Measurements from ENCODE around the gene SLC38A3.
"Not testable (repeated sequence)": the region's sequence is repeated elsewhere in the genome, so short reads cannot be mapped to it uniquely, and the experiment has no call there.

SLC38A3 gene

DNA sequence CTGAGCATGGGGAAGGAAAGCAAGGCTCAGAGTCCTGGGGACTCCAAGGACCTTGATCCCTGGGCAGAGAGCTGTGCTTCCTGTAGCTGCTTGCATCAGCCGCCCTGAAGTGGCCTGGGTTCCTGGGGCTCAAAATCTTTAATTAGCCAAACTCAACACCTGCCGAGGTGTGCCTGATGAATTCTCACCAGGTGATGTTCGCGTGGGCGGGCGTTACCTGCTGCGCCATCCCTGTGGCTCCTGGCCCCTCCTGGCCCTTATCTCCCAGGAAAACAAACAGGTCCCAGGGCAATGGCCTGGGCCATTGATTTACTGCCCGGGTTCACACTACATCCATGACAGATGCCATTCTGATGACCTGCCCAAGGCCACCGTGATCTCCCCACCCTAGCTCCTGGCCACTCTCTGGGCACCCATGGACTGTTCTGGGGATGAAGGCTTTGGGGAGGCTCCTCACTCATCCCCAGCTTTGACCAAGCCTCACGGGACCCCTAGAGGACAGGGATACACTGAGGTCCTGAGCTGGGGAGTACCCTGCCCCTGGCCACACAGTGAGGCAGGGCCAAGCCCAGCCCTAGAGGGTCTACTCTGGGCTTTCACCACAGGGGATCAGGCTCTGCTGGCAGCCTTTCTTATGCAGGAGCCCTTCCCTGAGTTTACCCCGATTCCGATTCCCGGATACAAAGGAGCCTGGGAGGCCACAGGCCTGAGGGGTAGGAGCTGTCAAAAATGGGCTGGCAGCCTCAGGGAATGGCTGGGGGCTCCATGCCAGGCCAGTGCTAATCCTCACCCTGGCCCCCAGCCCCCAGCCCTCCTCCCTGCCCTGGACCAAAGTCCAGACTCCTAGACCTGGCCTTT lies 5.7 kb downstream of the SLC38A3 start:
- no peak for DNase-seq (ENCODE audit: low read depth in 2 of 2)

- not testable (repeated sequence) for DNase-seq (ENCODE audit: low read depth in 2 of 2)
Observed at GRCh38 chr3:50211368-50211717, 6.3 kb downstream of the SLC38A3 start.

DNA sequence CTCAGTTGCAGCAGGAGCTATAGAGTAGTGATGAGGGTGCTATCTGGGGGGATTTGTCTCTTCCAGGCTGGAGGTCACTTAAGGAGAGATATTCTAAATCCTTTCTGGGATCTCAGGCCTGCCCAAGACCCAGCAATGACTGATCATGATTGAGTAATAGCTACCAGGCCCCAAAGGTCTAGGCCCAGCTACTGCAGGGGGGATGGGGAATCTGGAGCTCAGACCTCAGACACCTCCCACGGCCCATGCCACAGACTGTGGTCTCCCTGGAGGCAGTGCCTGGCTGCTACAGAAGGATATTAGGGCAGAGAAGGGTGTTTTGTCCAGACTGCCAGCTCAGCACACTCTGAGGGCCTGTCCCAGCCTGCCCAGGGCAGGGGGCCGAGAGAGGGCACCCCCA lies 6.9 kb downstream of the SLC38A3 start:
- no peak for DNase-seq (ENCODE audit: low read depth in 2 of 2)

GRCh38 chr3:50212502-50212901 lies 7.4 kb downstream of the SLC38A3 start:
- DNase-seq (ENCODE audit: low read depth in 2 of 2) = no peak

DNA sequence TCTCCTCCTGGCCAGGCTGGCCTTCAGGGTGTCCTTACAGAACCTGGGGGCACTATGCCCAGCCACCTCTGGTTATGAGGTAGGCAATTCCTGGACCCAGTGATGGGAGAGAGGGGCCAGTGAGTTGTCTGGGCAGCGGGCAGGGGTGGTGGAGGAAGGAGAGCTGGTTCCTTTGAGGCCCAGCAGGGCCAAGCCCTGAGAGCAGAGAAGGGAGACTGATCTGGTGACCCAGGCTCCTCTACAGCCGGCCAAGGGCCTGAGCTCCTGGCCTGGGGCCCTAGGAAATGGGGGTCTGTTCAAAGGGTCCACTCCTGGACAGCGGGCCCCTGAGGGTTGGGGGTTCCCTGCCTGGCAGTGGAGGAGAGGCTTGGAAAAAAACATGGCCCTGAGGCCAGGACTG lies 7.9 kb downstream of the SLC38A3 start:
- DNase-seq (ENCODE audit: low read depth in 2 of 2) = no peak

DNA sequence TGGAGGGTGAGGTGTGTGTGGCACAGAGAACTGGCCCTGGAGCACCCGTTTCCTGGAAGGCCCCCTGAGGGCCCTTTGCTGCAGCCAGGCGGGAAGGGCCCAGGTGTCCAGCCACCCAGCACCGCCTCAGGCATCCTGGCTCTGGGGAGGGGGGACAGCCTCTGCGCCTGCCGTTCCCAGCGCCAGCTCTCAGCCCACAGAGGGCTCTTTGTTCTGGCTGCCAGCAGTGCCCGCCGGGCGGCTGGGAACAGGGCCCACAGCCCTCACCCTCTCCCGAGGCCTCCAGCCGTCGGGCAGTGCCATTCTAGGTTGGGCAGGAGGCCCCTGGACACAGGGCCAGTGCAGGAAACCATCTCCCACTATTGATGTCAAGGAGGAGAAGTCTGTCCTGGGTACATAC lies 8.3 kb downstream of the SLC38A3 start:
- no peak for DNase-seq (ENCODE audit: low read depth in 2 of 2)

DNA sequence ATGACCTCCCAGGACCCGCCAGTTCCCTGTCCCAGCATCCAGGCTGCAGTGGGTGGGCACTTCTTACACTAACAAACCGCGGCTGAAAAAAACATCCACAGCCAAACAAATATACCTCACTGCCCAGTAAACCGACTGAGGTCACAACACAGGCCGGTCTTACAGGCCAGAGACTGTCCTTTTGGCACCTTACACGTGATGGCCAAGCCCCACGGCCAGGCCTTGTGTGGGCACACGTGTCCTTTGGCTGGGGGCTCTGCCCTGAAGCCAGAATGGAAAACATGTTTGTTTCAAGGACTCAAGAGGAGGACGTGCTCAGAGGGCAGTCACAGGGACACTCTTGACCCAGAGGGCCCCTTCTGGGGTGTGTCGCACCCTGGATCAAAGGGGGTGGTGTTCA lies 9.8 kb downstream of the SLC38A3 start:
- DNase-seq (ENCODE audit: low read depth in 2 of 2) = no peak

DNA sequence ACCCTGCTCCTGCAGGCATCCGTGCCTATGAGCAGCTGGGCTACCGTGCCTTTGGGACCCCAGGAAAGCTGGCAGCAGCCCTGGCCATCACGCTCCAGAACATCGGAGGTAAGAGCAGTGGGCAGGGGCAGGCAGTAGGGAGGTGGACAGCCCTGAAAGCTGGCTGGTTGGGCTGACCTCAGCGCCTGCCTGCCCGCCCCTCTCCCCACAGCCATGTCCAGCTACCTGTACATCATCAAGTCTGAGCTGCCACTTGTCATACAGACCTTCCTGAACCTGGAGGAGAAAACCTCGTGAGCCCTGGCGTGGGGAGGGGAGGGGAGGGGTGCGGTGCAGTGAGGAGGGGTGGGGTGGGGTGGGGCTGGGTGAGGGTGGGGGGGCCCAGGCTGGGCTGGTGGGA lies 10.5 kb downstream of the SLC38A3 start:
- DNase-seq (ENCODE audit: low read depth in 2 of 2) = no peak

DNA sequence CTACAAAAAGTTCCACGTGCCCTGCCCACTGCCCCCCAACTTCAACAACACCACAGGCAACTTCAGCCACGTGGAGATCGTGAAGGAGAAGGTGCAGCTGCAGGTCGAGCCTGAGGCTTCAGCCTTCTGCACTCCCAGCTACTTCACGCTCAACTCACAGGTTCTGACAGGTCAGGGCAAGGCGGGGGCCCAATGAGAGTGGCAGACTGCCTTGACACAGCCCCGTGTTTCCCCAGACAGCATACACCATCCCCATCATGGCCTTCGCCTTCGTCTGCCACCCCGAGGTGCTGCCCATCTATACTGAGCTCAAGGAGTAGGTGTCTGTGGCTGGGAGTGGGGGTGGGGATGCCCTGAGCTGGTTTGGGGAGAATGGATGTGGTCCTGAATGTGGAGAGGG lies 12.6 kb downstream of the SLC38A3 start:
- DNase-seq (ENCODE audit: low read depth in 2 of 2) = no peak

GRCh38 chr3:50218448-50218847 lies 13.4 kb downstream of the SLC38A3 start:
- DNase-seq (ENCODE audit: low read depth in 2 of 2) = no peak

- DNase-seq (ENCODE audit: low read depth in 2 of 2) = no peak
Observed at GRCh38 chr3:50219285-50219684, 14.2 kb downstream of the SLC38A3 start.

DNA sequence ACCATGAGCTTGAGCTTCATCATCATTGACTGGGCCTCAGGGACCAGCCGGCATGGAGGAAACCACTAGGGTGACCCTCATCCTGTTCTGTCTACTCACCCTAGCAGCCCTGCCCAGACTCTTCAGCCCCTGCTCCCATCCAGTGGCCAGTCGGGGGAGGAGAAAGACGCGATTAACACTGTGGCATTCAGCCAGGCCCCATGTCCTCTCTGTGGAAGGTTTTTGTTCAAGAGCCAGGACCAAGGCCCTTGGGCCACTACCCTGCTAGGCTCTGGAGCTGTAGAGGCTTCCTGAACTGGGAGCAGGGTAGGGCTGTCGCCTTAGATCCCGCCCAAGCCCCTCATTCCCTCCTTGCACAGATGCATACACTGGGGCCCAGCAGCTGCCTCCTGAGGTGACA lies 15.0 kb downstream of the SLC38A3 start:
- no peak for DNase-seq (ENCODE audit: low read depth in 2 of 2)

GRCh38 chr3:50221051-50221410 lies 16.0 kb downstream of the SLC38A3 start:
- no peak for DNase-seq (ENCODE audit: low read depth in 2 of 2)

GRCh38 chr3:50221411-50222168 lies 16.5 kb downstream of the SLC38A3 start:
- no peak for DNase-seq (ENCODE audit: low read depth in 2 of 2)

DNA sequence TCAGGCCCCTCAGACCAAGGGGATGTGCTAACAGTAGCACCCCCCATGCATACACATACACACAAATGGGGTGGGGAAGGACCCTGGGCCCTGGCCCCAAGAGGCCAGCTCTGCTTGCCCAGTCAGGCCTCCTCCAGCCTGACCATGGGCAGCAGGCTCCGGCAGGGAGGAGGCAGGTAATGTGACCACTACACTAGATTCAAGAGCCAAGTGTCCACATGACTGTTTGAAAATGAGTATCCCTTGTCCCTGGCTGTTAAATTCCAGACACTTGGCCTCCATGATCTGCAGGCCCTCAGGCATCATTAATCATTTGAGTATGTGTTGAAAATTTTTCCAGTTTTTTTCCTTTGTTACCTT lies 17.1 kb downstream of the SLC38A3 start:
- no peak for DNase-seq (ENCODE audit: low read depth in 2 of 2)

GRCh38 chr3:50224639-50225038 lies 19.6 kb downstream of the SLC38A3 start:
- no peak for DNase-seq (ENCODE audit: low read depth in 2 of 2)

- DNase-seq (ENCODE audit: low read depth in 2 of 2) = no peak
Observed at GRCh38 chr3:50226888-50227389, 21.9 kb downstream of the SLC38A3 start.

- peak; percentile 73 to 81 for DNase-seq (ENCODE audit: low read depth in 2 of 2)
Observed at GRCh38 chr3:50227390-50228183, 22.5 kb downstream of the SLC38A3 start.

DNA sequence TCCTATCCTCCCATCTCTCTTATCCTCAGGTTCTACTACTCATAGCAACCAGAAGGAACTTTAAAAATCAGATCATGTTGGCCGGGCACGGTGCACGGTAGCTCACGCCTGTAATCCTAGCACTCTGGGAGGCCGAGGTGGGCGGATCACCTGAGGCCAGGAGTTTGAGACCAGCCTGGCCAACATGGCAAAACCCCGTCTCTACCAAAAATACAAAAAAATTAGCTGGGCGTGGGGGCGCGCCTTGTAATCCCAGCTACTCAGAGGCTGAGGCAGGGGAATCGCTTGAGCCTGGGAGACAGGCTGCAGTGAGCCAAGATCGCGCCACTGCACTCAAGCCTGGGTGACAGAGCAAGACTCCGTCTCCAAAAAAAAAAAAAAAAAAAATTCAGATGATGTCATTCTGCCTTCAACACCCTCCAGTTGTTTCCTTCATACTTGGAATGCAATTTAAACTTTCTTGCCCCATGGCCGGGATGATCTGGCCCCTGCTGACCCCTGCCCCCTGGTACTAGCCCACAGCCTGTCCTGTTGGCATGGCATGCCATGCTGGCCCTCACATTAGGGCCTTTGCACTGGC lies 23.2 kb downstream of the SLC38A3 start:
- not testable (repeated sequence) for DNase-seq (ENCODE audit: low read depth in 2 of 2)

DNA sequence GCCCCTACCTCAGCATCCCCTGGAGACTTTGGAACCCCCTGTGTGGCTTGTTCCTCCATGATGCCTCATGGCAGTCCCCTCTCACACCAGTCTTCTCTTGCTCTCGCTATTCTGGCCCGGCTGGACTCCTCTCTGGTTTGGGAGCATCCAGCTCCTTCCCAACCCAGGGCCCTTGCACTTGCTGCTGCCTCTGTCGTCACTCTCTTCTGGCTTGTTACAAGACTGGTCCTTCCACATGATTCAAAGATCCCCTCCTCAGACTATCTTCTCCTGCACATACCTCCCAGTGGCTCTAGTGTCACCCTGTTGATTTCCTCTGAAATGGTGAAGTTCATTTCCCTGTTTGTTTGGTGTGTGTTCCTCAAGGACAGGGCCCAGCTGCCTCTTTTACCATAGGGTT lies 24.4 kb downstream of the SLC38A3 start:
- no peak for DNase-seq (ENCODE audit: low read depth in 2 of 2)

DNA sequence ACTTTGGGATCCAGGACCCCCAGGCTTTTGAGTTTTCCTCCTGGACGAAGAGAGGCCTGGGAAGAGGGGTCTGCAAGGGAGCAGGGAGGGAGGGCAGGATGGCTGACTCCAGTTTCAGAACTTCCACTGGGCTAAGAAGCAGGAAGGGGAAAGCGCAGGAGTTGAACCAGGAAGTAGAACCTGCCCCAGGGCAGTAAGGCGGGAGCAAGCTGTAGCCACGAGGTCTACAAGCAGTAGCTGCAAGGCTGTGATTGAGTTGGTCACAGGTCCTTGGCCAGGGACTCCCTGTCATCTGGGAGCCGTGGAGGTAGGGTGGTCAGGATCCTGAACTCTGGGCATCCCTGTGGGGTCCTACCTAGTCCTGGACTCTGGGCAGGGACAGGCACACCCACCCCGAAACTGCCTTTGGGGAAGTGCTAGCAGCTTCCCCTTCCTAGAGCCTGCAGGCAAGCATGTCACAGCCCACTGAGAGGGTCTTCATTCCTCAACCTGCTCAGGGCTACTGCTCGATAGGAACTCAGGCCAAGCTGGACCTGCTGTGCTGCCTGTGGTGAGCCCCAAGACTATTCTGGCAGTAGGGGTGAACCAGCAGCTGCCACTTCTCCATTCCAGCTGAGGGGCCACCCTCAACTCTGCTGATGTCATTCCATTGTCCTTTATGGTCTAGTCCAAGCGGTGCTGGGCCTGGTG lies 25.2 kb downstream of the SLC38A3 start:
- no peak for DNase-seq (ENCODE audit: low read depth in 2 of 2)

DNA sequence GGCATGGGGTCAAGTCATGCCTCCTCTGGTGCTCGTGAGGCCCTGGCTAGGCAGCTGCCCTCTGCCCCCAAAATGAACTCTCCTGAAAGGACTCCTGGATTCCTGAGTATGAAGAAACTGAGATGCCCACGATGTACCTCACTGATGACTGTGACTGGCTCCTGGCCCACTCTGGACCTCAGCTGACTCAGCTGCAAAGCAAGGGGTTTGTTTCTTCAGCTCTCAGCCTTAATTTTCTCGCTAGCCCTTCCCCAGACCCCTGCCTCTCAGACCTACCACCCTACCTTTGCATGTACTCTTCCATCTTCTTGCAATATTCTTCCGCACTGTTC lies 25.7 kb downstream of the SLC38A3 start:
- no peak for DNase-seq (ENCODE audit: low read depth in 2 of 2)
